SIG-M5 treated with dmso at 0.1 percent for 504 hours (cell line): ENCODE results near the gene ATG4D.
"Not testable (repeated sequence)": the region's sequence is repeated elsewhere in the genome, so short reads cannot be mapped to it uniquely, and the experiment has no call there.

ENCODE experiments used
- DNase-seq: peaks from one replicate; lab custom pipeline; 2025; ENCODE audit not compliant: unreplicated experiment; lab: John Stamatoyannopoulos, UW

The ATG4D gene

GRCh38 chr19:10518444-10519361 lies 25.0 kb upstream of the ATG4D start:
- no peak for DNase-seq

- DNase-seq, result no peak
These were observed 24.3 kb upstream of the ATG4D start for GRCh38 chr19:10519421-10519820.

GRCh38 chr19:10520652-10521318 lies 22.9 kb upstream of the ATG4D start:
- peak; percentile 37 for DNase-seq

- no peak for DNase-seq
These were observed 22.1 kb upstream of the ATG4D start for GRCh38 chr19:10521461-10522171.

GRCh38 chr19:10523135-10523636 lies 20.5 kb upstream of the ATG4D start:
- DNase-seq, result no peak

GRCh38 chr19:10525636-10526035 lies 18.1 kb upstream of the ATG4D start:
- DNase-seq, result no peak

GRCh38 chr19:10526887-10527286 lies 16.8 kb upstream of the ATG4D start:
- not testable (repeated sequence) for DNase-seq

GRCh38 chr19:10532457-10532856 lies 11.2 kb upstream of the ATG4D start:
- no peak for DNase-seq

GRCh38 chr19:10533646-10534386 lies 9.9 kb upstream of the ATG4D start:
- no peak for DNase-seq

- no peak for DNase-seq
These were observed 8.1 kb upstream of the ATG4D start for GRCh38 chr19:10535613-10536012.

GRCh38 chr19:10537668-10538067 lies 6.0 kb upstream of the ATG4D start:
- no peak for DNase-seq

GRCh38 chr19:10538204-10538983 lies 5.3 kb upstream of the ATG4D start:
- peak; percentile 18 for DNase-seq

- DNase-seq, result peak; percentile 45
These were observed 4.7 kb upstream of the ATG4D start for GRCh38 chr19:10539016-10539415.

GRCh38 chr19:10543059-10543419 lies 665 bp upstream of the ATG4D start:
- no peak for DNase-seq

- DNase-seq, result no peak
These were observed 593 bp downstream of the ATG4D start for GRCh38 chr19:10544242-10544752.

- DNase-seq, result no peak
These were observed 1.1 kb downstream of the ATG4D start for GRCh38 chr19:10544753-10545251.

GRCh38 chr19:10546817-10547216 lies 3.1 kb downstream of the ATG4D start:
- no peak for DNase-seq

GRCh38 chr19:10548746-10549276 lies 5.1 kb downstream of the ATG4D start:
- no peak for DNase-seq

- no peak for DNase-seq
These were observed 6.0 kb downstream of the ATG4D start for GRCh38 chr19:10549733-10550132.
